ACHN (cell line): ENCODE measurements around the gene SFTPB.
"Not testable (repeated sequence)": the region's sequence is repeated elsewhere in the genome, so short reads cannot be mapped to it uniquely, and the experiment has no call there.

Experiments
- DNase-seq: peaks from one replicate; pipeline ENCODE4 v3.0.0-alpha.2; 2015
- in situ Hi-C: cut with HindIII; loops from 2 replicates; pipeline ENCODE4 v1.10.0; 2017; ENCODE audit warnings: low sequenced_read_pairs, low pct_ligation_motif_present, low pct_unique_long_range_greater_than_20kb

The SFTPB gene

DNA sequence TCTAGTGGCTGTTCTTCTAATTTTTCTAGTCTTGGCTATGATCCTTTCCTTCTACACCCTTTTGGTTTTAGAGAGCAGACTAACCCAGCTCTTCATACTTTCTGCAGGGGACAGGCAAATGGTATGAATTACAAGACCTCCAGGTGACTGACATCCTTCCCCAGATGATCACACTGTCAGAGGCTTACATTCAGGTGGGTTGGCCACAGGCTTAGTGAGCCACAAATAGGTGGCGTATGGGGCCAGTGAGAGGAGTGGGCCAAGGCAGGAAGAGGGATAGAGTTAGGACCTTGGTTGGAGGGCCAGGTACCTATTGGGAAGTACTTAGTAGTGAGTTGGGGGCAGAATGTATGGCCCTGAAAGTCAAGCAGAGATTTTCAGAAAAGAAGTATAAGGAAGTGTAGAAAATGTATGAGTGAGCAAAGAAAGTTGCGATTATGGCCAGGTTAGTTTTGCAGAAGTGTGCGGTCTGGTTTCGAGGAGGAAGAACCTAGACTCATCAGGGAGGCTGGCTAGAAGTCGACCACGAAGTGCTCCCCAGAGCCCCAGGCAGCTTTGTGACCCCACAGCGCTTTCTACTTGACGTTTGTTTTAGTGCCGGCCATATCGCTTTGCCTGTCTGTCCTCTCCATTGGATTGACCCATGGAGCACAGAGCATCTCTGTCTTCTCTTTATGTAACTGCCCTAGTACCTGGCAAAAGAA, 20.0 kb downstream of the SFTPB start:
- in situ Hi-C loops = no loop called here
- no peak for DNase-seq

DNA sequence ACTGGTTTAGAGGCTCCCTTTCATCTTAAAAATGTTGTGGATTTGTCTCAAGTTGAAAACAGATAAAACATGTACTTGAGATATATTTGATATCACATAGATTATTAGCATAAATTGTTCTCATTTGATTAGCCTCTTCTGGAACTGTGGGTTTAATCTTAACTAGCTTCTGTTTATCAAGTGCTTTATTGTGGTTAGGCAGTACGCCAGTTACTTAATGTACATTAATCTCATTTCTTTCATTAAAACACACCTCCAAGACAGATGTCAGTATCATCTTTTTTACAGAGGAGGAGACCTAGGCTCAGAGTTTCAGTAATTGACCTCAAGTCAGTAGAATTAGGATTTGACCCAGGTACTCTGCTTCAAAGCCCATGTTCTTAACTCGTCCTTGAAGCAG, 21.8 kb downstream of the SFTPB start:
- in situ Hi-C loops = no loop called here
- DNase-seq = no peak

DNA sequence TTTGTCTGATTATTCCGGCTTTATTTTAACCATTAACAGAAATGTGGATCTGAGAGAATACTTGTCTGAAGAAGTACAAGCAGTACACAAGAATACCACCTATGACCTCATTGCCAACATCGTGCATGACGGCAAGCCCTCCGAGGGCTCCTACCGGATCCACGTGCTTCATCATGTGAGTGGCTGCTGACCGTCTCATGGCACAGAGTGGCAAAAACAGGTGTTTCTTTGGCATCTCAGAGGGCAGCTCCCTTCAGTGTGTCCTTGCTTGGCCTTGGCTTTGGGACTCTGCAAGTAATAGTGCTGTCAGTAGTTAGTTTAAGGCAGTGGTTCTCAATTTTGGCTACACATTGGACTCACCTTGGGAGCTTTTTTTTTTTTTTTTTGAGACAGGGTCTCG, 23.1 kb downstream of the SFTPB start:
- in situ Hi-C loops = no loop called here

DNA sequence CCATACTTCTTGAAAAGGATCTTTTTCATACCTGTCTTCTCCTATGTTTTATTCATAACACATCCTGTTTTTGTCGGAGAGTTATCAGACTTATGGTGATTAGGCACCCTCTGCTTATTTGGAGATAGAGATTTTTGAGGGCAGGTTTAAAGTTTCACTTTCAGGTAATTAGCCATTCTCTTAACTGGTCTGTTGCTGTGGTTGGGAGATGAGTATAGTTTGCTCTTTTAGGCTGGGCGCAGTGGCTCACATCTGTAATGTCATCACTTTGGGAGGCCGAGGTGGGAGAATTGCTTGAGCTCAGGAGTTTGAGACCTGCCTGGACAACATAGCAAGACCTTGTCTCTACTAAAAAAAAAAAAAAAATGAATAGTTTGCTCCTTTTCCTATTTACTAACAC, 25.3 kb downstream of the SFTPB start:
- in situ Hi-C loops = no loop called here
- DNase-seq = no peak

More for the DNA sequence above, 23.1 kb downstream of the SFTPB start:
- no peak for DNase-seq

DNA sequence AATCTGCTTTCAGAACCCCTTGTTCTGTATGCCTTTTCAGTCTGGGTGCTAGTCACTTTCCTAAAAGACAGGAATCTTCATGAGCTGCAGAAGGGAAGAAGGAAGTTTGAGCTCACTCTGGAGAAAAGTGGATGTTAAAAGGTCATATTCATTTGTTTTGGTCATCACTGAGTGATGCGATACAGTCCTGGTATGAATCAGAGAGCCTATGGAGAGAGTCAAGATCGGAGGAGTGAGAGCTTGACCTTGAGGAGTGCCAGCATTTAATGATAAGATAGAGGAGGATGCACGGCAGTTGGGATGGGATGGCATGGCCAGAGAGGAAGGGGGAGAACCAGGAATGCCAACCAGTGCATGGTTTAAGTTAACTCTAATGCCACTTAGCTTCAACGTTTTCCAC, 32.4 kb downstream of the SFTPB start:
- no peak for DNase-seq
- in situ Hi-C loops = no loop called here

DNA sequence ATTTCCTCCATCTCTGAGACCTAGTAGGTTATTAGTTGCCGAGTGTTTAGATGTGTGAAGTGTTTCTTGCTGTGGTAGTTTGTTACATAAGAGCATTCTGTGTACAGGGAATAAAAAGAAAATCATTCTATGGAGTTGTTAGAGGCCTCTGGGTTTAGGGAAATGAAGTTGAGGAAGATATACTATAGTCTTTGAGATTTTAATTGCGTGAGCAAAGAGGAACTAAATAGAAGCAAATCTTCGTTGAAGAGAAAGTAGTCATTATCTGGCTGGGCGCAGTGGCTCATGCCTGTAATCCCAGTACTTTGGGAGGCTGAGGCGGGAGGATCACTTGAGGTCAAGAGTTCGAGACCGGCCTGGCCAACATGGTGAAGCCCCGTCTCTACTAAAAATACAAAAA, 33.0 kb downstream of the SFTPB start:
- in situ Hi-C loops = no loop called here
- DNase-seq = no peak

DNA sequence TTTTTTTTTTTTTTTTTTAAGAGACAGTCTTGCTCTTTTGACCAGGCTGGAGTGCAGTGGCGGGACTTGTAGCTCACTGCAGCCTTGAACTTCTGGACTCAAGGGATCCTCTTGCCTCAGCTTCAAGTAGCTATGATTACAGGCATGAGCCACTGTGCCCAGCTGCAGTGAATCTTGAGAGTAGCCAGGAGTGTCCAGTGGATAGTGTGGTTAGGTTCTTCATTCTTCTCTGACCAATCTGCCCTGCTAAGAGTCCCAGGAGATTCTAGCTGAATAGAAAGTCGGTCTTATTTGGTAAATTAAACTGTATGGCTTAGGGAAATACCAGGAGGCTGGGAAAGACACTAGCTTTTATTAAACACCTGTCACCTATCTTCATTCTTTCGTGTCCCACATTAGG, 36.7 kb downstream of the SFTPB start:
- in situ Hi-C loops = no loop called here
- DNase-seq = no peak

DNA sequence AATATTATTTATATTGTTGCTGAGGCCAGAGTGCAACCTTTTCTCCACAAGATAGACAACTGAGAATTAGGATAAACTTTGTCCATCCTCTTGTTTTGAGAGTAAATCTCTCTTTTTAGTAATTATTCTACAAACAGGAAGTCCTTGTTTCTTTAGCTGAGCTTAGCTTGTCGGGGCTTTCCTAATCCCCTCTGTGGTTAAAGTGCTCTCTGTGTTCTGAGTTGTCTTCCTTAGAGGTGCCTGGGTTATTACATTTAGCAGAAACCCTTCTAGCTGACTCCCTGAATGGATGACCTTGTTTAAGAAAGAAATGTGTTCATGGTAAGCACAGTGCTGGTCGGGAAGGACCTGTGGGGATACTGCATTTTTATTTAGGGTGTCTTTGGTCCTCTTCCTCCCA, 39.3 kb downstream of the SFTPB start:
- in situ Hi-C loops = no loop called here
- DNase-seq = no peak

DNA sequence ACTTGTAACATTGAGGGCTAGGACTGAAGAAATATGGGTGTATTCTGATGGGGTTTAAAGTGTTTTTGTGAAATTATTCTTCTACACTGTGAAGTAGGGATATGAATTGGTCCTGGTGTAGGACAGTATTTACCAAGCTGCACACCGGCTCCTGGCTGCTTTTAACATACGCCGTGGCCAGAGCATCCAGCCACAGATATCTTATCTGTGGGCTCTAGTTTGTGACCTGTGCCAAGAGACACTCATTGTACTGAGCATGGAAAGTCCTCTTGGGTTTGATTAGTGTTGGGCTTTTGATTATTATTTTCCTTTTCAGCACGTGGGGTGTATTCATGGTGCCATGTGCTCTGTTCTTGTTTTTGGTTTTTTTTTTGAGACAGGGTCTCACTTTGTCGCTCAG, 44.0 kb downstream of the SFTPB start:
- in situ Hi-C loops = no loop called here
- DNase-seq = no peak

DNA sequence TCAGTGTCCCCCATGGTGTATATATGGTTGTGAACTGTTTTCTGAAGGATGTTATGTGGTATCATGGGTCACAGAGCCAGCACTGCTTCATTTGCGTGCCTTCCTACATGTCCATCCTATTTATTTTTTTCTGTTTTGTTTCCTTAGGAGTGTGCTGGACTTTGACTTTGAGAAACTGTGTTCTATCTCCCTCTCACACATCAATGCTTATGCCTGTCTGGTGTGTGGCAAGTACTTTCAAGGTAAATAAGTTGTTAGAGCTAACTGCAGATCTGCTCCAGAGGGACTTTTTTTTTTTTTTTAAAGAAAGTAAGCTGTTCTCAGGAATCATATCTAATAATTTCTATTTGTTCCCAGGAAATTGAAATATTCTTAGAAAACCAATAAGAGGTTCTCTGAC, 46.7 kb downstream of the SFTPB start:
- in situ Hi-C loops = no loop called here
- DNase-seq = no peak

DNA sequence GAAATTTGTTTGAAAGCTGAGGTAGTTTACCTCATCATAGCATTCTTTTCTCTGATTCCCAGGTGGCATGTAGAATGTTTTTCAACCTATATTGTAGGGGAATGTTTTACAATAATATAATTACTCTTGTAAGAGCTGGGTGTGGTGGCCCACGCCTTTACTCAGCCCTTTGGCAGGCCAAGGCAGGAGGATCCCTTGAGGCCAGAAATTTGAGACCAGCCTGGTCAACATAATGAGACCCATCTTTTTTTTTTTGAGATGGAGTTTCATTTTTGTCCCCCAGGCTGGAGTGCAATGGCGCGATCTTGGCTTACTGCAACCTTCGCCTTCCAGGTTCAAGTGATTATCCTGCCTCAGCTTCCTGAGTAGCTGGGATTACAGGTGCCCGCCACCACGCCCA, 48.4 kb downstream of the SFTPB start:
- no peak for DNase-seq
- in situ Hi-C loops = no loop called here

DNA sequence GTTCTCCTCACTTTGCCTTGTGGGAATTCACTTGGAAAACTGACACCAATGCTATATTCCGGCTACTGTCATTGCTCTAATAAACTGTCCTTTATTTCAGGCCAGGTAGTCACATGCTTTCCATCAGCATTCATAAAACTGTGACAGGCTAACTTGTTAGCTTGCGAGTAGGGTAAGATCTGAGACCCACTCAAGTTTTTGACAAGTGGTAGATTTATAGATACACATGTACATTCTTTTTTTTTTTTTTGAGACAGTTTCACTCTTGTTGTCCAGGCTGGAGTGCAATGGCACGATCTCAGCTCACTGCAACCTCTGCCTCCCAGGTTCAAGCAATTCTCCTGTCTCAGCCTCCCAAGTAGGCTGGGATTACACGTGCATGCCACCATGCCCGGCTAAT, 50.3 kb downstream of the SFTPB start:
- DNase-seq, in situ Hi-C loops: not testable (repeated sequence)

DNA sequence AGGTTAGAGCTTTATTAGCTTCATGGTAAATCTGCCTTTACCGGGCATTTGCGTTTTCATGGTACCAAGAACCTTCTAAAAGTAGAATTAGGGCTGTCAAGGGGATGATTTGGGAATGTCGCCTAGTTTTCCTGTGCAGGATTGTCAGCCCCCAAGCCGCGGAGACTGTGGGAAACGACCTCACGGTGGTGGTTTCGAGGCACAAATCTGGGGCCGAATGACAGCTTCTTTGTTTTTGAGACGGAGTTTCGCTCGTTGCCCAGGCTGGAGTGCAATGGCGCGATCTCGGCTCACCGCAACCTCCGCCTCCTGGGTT, 52.6 kb downstream of the SFTPB start:
- in situ Hi-C loops = no loop called here
- no peak for DNase-seq

DNA sequence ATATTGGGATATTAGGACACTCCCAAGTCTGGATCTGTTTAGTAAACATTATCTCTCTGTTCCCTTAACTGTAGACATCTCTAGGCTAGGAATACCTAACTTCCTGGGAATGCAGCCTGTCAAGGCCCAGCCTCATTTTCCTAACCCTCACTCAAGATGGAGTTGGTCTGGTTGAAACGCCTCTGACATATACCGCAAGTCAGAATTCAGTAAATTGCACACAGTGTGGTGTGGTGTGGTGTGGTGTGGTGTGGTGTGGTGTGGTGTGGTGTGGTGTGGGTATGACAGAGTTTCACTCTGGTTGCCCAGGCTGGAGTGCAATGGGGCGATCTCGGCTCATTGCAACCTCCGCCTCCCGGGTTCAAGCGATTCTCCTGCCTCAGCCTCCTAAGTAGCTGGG, 53.2 kb downstream of the SFTPB start:
- DNase-seq, in situ Hi-C loops: not testable (repeated sequence)

DNA sequence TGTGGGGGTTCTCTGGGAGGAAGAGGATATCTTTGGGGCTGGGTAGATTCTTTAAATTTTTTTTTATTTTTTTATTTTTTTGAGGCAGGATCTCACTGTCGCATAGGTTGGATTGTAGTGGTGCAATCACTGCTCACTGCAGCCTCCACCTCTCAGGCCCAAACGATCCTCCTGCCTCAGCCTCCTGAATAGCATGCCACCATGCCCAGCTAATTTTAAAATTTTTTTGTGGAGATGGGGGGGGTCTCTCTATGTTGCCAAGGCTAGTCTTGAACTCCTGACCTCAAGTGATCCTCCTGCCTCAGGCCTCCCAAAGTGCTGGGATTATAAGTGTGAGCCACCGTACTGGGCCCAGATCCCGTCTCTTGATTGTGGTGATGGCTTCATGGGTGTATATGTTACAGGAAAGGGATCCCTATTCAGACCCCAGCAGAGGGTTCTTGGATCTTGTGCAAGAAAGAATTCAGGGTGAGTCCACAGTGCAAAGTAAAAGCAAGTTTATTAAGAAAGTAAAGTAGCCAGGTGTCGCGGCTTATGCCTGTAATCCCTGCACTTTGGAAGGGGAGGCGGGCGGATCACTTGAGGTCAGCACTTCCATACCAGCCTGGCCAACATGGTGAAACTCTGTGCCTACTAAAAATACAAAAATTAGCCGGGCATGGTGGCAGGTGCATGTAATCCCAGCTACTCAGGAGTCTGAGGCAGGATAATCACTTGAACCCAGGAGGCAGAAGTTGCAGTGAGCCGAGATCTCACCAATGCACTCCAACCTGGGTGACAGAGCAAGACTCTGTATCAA, 54.1 kb downstream of the SFTPB start:
- in situ Hi-C loops = no loop called here
- no peak for DNase-seq

DNA sequence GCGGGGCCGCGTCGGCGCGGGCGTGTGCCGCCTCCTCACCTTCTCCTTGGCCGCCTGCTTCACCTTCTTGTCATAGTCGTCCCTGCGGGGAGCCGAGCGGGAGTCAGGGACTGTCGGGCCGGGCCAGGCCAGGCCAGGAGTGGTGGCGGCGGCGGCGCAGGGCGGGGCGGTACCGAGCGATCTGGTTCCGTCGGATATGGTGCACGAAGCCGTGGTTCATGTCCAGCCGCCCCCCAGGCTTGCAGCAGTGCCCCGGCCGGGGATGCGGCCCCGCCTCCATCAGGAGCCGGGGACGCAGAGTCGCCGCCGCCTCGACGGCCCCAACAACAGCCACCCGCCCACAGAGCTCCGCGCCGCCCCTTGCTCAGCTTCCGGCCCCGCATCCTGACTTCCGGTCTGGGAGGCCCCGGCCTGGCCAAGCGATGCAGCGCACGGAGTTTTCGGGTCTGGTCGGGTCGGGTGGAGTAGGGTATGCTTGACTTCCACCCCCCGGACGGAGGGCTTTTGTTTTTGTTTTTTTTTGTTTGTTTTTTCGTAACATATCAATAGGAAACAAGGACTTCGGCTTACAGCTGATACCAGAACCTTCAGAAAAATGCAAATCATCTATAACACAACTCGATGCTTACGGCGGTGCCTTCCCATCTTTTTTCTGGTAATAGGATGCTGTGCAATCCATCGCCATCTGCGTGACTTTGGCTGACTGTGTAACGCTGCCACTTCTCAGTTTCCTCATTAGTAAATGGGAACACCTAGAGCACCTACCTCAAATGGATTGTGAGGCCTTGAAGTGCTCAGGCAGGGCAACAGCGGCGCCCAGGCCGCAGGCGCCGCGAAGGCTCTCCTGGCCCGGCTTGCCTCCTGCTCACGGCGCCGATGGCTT, 56.1 kb downstream of the SFTPB start, which contains the start of gene C2orf68:
Gene C2orf68 (minus strand): TSS at position 362 of the 883 bp plus-strand sequence. CDS start 82 bp downstream, at position 280.
- in situ Hi-C loops = no loop called here
- DNase-seq = peak; percentile 91

DNA sequence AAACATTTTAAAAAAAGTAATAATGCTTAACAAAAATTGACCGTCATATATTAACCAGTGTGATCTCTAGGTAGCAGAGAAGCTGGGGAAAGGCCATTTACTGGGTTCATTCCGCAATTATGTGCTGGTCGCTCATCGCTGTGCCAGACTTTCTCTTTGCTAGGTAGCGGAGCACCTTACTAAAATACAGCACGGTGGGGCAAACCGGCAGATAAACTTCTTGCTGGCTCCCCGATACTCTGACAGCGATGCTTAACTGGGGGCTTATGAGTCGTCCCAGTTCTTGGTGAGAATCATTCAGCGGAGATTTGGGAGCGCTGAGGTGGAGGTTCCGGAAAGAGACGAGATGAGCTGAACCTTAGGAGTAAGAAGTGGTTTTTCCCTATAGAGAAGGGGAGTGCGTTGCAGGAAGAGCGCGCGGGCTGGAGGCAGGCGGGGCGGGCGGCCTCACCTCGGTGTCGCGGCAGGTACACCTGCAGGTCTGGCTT, 56.7 kb downstream of the SFTPB start:
- in situ Hi-C loops = no loop called here
- DNase-seq = no peak
